Ectodermal cell (in vitro differentiated cells): ENCODE measurements around the gene KRT1.

Experiments used
- H3K27ac ChIP-seq: 2 replicates; pipeline ENCODE4 v1.7.0; 2013; ENCODE audit warnings: mild to moderate bottlenecking, low read depth, low read length; ENCODE audit not compliant: insufficient read depth, poor library complexity, severe bottlenecking
- H3K27me3 ChIP-seq: 2 replicates; pipeline ENCODE4 v1.7.0; 2013; ENCODE audit warnings: mild to moderate bottlenecking, low read length; ENCODE audit not compliant: insufficient read depth, control insufficient read depth, poor library complexity, severe bottlenecking
- H3K36me3 ChIP-seq: one replicate; pipeline ENCODE4 v1.7.0; 2013; ENCODE audit warnings: low read length; ENCODE audit not compliant: control insufficient read depth, insufficient read depth
- H3K4me1 ChIP-seq: one replicate; pipeline ENCODE4 v1.7.0; 2013; ENCODE audit warnings: low read length; ENCODE audit not compliant: control insufficient read depth, insufficient read depth
- H3K4me3 ChIP-seq: 2 replicates; pipeline ENCODE4 v1.7.0; 2013; ENCODE audit warnings: low read depth, low read length, control low read depth; ENCODE audit not compliant: insufficient read depth
- H3K9me3 ChIP-seq: 2 replicates; pipeline ENCODE4 v1.7.0; 2013; ENCODE audit warnings: mild to moderate bottlenecking, low read length, moderate library complexity; ENCODE audit not compliant: control insufficient read depth
- WGBS, 2 experiments: methylation state at CpG; one replicate each; pipeline ENCODE4 v1.1.7; 2013; ENCODE audit warnings: missing lambda C conversion rate in 2 of 2; 5-methylcytosine and 5-hydroxymethylcytosine counted together

KRT1 gene

DNA sequence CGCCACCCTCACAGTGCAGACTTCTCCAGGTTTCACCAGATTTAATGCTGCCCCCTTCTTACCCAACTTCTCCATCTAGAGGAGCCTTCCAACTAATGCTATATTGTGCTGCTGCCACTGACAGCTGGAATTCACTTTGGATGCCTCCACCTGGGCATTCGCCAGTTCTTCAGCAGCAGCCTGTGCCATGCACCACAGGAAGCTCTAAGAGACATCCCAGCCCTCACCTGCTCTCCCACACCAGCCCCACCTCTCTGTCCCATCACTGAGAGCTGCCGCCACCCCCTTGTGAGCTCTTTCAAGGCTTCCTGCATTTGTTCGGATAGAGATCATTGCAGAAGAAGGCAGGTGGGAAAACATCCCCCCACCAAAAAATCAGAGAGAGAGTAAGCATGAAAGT lies 23.6 kb downstream of the KRT1 start:
- H3K9me3 ChIP-seq: no peaks in the 10 kb centered on the region
- H3K36me3 ChIP-seq: no peaks in the 10 kb centered on the region
- no peak overlapping the region for H3K4me3 ChIP-seq
- WGBS, 2 experiments: 83% methylated on average over 4 of the region's 4 CpGs
- no peak overlapping the region for H3K27ac ChIP-seq
- H3K27me3 ChIP-seq: no peaks in the 10 kb centered on the region
- no peaks in the 10 kb centered on the region for H3K4me1 ChIP-seq

DNA sequence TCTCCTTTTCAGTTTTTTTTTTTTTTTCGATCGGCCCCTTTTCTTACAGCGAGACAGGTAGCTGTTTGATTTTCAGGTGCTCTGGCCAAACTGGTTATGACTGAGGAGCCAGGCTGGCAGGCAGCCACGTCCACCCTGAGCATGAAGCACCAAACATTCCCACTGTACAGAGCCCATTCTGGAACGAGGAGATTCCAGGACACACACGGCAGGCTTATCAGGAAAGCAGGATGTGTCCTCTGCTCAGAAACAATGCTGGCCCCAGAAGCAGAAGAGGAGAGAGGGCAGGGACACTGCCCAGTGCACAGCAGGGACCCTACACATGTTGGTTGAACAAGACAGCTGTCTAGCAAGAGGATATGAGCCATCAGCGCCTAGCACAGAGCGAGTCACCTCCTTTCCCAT lies 24.5 kb downstream of the KRT1 start:
- Histone ChIP-seq H3K4me3 (no peak overlapping the region), H3K4me1 (no peaks in the 10 kb centered on the region), H3K27me3 (no peaks in the 10 kb centered on the region), H3K27ac (no peak overlapping the region), H3K36me3 (no peaks in the 10 kb centered on the region), H3K9me3 (no peaks in the 10 kb centered on the region)
- 86 to 91% methylated on average over 8 of the region's 8 CpGs for WGBS, 2 experiments

DNA sequence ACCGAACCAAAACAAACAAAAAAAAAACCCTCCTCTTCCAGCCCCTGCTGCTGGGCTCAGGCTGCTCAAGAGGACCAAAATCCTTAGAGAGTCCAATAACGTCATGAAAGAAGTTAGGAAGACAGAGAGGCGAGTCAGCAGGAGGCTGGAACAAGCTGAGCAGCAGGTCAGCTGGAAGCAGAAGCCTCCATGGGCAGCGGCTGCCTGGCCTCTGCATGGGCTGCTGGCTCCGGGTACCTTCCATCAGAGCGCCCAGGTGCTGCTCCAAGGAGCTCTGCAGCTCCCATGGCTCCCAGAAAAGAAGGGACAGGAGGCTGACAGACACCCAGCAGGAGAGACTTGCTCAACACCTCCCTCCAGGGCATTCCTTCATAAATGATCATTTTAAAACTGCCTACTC lies 25.0 kb downstream of the KRT1 start:
- Histone ChIP-seq H3K36me3 (no peaks in the 10 kb centered on the region), H3K4me3 (no peak overlapping the region), H3K27ac (no peak overlapping the region), H3K4me1 (no peaks in the 10 kb centered on the region), H3K27me3 (no peaks in the 10 kb centered on the region), H3K9me3 (no peaks in the 10 kb centered on the region)
- 77 to 79% methylated on average over 6 of the region's 6 CpGs for WGBS, 2 experiments

DNA sequence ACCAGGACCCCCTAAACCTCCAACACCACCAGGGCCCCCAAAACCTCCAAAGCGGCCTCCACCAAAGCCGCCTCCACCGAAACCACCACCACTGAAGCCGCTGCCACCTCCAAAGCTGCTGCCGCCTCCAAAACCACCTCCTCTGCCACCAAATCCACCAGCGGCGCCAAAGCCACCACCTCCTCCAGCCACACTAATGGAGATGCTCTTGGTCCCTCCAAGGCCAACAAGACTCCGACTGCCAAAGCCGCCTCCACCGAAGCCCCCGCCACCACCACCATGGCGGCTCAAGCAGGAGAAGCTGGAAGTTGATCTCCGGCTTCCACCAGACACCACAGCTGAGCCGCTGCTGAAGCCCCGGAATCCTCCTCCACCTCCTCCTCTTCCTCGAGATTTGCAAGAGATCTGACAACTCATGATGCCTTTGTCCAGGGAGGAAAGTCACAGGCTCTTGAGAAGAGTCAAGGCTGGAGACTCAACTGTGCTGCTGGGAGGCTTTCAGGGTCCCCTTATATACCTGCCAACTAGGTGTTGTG lies 28.4 kb downstream of the KRT1 start, which contains the start of gene KRT2:
TSS of gene KRT2 (minus strand) at position 486 of the 536 bp plus-strand sequence. CDS start at position 417, 69 bp downstream.
- Histone ChIP-seq H3K4me3 (no peak within 1 kb of the TSS), H3K36me3 (no peaks in the 10 kb centered on the region), H3K27me3 (no peaks in the 10 kb centered on the region), H3K27ac (no peak within 1 kb of the TSS), H3K9me3 (no peaks in the 10 kb centered on the region), H3K4me1 (no peaks in the 10 kb centered on the region)
- 90 to 91% methylated on average over 16 of the region's 16 CpGs for WGBS, 2 experiments

DNA sequence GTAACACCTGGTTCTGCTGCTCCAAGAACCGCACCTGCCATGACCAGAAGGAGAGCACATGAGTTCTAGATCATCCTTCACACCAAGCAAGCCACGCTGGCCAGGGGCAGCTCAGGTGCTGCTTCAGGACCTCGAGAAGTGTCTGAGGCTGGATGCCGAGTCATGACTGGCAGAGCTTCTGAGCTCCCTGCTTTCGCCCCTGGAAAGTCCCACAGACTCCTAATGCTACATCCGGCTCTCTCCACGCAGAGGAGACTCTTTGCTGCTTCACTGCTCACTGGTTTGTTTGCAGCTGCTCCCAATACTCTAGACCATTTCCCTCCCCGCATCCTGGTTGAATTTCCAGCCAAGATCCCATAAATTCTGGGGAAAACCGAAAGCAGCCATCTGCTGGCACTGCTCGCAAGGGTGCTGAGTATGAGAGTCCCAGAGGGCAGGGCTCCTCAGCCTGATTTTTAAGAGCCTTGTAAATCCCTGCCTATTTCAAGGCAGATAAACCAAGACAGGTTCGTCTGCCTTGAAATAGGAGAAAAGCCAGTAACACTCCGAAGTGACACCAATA lies 29.6 kb downstream of the KRT1 start:
- H3K36me3 ChIP-seq: no peaks in the 10 kb centered on the region
- H3K9me3 ChIP-seq: no peaks in the 10 kb centered on the region
- no peak overlapping the region for H3K4me3 ChIP-seq
- no peaks in the 10 kb centered on the region for H3K27me3 ChIP-seq
- H3K4me1 ChIP-seq: no peaks in the 10 kb centered on the region
- no peak overlapping the region for H3K27ac ChIP-seq
- WGBS, 2 experiments: 93% methylated on average over 12 of the region's 12 CpGs

DNA sequence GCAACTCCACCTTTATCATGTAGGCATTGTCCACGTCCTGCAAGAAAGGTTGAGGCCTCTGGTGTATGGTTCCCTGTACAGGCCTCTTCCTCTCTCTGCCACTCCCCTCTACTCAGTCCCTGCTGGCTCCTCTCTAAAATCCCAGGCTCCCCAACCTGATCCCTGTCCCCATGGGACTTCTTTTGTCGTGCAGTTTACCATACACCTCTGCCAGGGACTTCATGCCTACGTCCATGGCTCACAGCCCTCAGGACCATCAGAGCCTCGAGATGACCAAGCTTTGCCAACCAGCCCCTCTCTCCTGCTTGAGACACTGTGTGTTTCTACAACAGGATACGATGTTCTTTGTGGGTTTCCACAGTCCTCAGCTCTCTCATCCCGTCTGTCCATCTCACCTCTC lies 31.1 kb downstream of the KRT1 start:
- H3K4me1 ChIP-seq: no peaks in the 10 kb centered on the region
- no peaks in the 10 kb centered on the region for H3K27me3 ChIP-seq
- no peak overlapping the region for H3K4me3 ChIP-seq
- H3K36me3 ChIP-seq: no peaks in the 10 kb centered on the region
- H3K27ac ChIP-seq: no peak overlapping the region
- H3K9me3 ChIP-seq: no peaks in the 10 kb centered on the region
- WGBS, 2 experiments: 87 to 88% methylated on average over 6 of the region's 6 CpGs

DNA sequence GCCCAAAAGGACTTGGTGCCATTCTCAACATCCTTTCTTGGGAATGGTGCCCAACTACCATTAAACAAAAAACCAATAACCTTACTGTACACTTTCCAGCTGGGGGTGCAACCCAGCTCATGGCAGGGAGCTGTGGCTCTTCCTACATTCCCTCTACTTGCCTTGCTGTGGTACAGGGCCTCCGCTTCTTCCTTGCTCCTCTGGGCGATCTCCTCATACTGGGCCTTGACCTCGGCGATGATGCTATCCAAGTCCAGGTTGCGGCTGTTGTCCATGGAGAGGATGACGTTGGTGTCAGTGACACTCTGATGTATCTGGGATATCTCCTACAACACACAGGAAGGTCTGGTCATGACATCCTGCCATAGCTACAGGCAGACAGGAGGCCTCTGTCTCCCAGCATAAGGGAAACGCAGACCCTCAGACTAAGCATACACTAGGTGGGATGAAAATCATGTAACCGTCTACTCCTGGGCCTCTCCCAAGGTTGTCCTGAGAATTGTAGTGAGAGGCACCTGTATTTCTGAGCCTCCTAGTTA lies 32.1 kb downstream of the KRT1 start:
- Histone ChIP-seq H3K9me3 (no peaks in the 10 kb centered on the region), H3K4me3 (no peak overlapping the region), H3K36me3 (no peaks in the 10 kb centered on the region), H3K4me1 (no peaks in the 10 kb centered on the region), H3K27me3 (no peaks in the 10 kb centered on the region), H3K27ac (no peak overlapping the region)
- WGBS, 2 experiments: 94 to 97% methylated on average over 8 of the region's 8 CpGs

DNA sequence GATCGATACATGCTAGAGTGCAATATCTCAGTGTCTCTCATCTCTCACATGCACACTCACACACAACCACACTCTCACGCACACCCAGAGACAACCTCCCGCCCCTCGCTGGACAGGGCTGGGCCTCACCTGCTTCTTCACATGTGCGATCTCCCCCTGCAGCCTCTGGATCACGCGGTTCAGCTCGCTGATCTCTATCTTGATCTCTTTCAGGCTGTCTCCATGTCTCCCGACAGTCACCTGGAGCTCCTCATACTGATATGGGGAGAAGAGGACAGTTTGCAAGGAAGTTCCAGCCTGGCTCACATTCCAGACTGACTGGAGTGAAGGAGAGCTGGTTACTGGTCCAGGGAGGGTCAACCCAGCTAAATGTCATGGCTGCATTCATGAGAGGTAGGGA lies 32.6 kb downstream of the KRT1 start:
- 95 to 96% methylated on average over 9 of the region's 9 CpGs for WGBS, 2 experiments
- no peak overlapping the region for H3K4me3 ChIP-seq
- H3K36me3 ChIP-seq: no peaks in the 10 kb centered on the region
- no peak overlapping the region for H3K27ac ChIP-seq
- H3K27me3 ChIP-seq: no peaks in the 10 kb centered on the region
- H3K9me3 ChIP-seq: no peaks in the 10 kb centered on the region
- H3K4me1 ChIP-seq: no peaks in the 10 kb centered on the region

DNA sequence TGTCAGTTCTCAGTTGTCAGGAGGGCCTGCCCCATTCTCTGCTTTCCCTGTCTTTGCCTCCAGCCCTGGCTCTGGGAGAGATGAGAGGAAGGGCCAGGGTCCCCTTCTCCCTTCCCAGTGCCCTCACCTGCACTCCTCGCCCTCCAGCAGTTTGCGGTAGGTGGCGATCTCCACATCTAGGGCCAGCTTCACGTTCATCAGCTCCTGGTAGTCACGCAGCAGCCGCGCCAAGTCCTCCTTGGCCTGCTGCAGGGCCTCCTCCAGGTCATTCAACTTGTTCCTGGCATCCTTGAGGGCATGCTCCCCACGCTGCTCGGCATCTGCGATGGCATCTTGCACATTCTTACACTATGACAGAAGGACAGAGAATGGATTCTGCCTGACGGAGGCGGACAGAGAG lies 33.6 kb downstream of the KRT1 start:
- no peaks in the 10 kb centered on the region for H3K9me3 ChIP-seq
- 83 to 87% methylated on average over 12 of the region's 12 CpGs for WGBS, 2 experiments
- H3K27me3 ChIP-seq: no peaks in the 10 kb centered on the region
- no peaks in the 10 kb centered on the region for H3K36me3 ChIP-seq
- no peak overlapping the region for H3K4me3 ChIP-seq
- H3K4me1 ChIP-seq: no peaks in the 10 kb centered on the region
- H3K27ac ChIP-seq: no peak overlapping the region

DNA sequence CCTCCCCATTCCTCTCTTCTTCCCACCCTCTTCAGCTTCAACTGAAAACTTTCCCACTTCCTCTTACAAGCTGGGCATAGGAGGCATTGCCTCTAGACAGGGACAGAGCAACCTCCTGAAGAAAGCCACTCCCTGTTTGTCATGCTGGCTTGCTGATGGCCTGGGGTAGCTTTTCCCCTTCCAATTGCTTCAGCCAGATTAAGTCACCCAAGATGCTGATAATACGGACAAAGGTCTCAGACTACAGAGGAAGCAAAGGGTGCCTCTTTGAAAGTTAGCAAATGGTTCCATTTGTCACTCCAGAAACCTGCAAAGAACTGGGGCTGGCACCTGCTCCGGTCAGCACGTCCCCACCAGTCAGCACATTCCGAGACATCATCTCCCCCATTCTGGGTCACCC lies 34.2 kb downstream of the KRT1 start:
- no peaks in the 10 kb centered on the region for H3K4me1 ChIP-seq
- H3K9me3 ChIP-seq: no peaks in the 10 kb centered on the region
- 91% methylated on average over 4 of the region's 4 CpGs for WGBS, 2 experiments
- H3K27me3 ChIP-seq: no peaks in the 10 kb centered on the region
- no peak overlapping the region for H3K27ac ChIP-seq
- H3K36me3 ChIP-seq: no peaks in the 10 kb centered on the region
- H3K4me3 ChIP-seq: no peak overlapping the region
